Heart left ventricle (tissue), 16 donors: ENCODE data around the gene STEAP3. TPM values are rescaled to one million over a fixed set of nuclear protein-coding genes. Genes with fewer than 3 reads are reported as not detected.
A peak's percentile ranks its signal among the peaks of the same experiment; 100 is the strongest.

Source experiments
- ATAC-seq, 4 donors: fragments of 200-7000 bp; cut with Tn5 transposase; one replicate each; pipeline ENCODE4 v1.9.1; 2020 to 2022; ENCODE audit warnings: moderate library complexity in 4 of 4, mild to moderate bottlenecking in 3 of 4, moderate number of reproducible peaks in 1 of 4
- DNase-seq, 5 donors: peaks; one replicate each; pipeline ENCODE4 v3.0.0-alpha.2; 2020
- H3K27ac ChIP-seq, 12 donors: fragments of 200-600 bp; sonication (generic) in 4 of 12; one replicate each; pipeline versions ENCODE4 v1.5.0 to v1.8.0; 2016 to 2022; ENCODE audit warnings: mild to moderate bottlenecking in 2 of 12
- H3K27me3 ChIP-seq, 9 donors: fragments of 200-600 bp; sonication (generic) in 2 of 9; one replicate each; pipeline versions ENCODE4 v1.5.1 to v1.8.0; 2016 to 2022; ENCODE audit warnings: mild to moderate bottlenecking in 3 of 9
- H3K36me3 ChIP-seq, 9 donors: fragments of 200-600 bp; sonication (generic) in 2 of 9; one replicate each; pipeline versions ENCODE4 v1.5.0 to v1.8.0; 2018 to 2022; ENCODE audit warnings: mild to moderate bottlenecking in 2 of 9
- H3K4me1 ChIP-seq, 12 donors: fragments of 200-600 bp; sonication (generic) in 4 of 12; one replicate each; pipeline versions ENCODE4 v1.5.0 to v1.8.0; 2016 to 2022; ENCODE audit warnings: mild to moderate bottlenecking in 3 of 12
- H3K4me3 ChIP-seq, 12 donors: fragments of 200-600 bp; sonication (generic) in 4 of 12; one replicate each; pipeline versions ENCODE4 v1.5.0 to v1.8.0; 2017 to 2022; ENCODE audit warnings: mild to moderate bottlenecking in 9 of 12, moderate library complexity in 4 of 12
- H3K9me3 ChIP-seq, 12 donors: fragments of 200-600 bp; sonication (generic) in 4 of 12; one replicate each; pipeline versions ENCODE4 v1.5.0 to v1.8.0; 2016 to 2022; ENCODE audit warnings: mild to moderate bottlenecking in 1 of 12
- CTCF ChIP-seq, 12 donors: fragments of 200-600 bp; sonication (generic) in 4 of 12; IDR thresholded peaks; one replicate each; pipeline versions ENCODE4 v1.5.0 to v1.8.0; 2018 to 2022; ENCODE audit warnings: antibody characterized with exemption in 12 of 12, mild to moderate bottlenecking in 5 of 12
- POLR2A ChIP-seq, 2 donors: fragments of 450-650 bp; IDR thresholded peaks; one replicate each; pipeline ENCODE4 v1.6.1; 2017; ENCODE audit warnings: antibody characterized with exemption in 2 of 2, mild to moderate bottlenecking in 2 of 2, moderate library complexity in 2 of 2
- WGBS, 4 donors: extraction: QIAGEN DNeasy Blood & Tissue Kit in 2 of 4; methylation state at CpG; one replicate each; pipeline versions ENCODE4 v1.1.5 to v1.1.7; 2013 to 2018; 5-methylcytosine and 5-hydroxymethylcytosine counted together
- intact Hi-C, 10 donors: fragments of 100-400 bp; cut with DNase I; formaldehyde crosslinking; loops; one replicate each; pipeline versions ENCODE4 v1.11.1 to v1.14.2; 2022
- polyA plus RNA-seq, 2 donors: library from polyadenylated mRNA; stranded (reverse); fragments of 200-250 nt; gene quantifications; one replicate each; pipeline ENCODE4 v1.2.3, GENCODE V29; 2013
- total RNA-seq, 9 donors: library from RNA; depleted of rRNA in 2 of 9; stranded (reverse); fragments of >200 nt in 2 of 9; fragmentation: NEBNext Ultra II Directional in 3 of 9; extraction: Animal tissue kit (Norgen Biotek cat#: 25700) in 3 of 9; gene quantifications; one replicate each; pipeline versions ENCODE4 v1.1.0 to v1.2.4, GENCODE V29; 2016 to 2023
- donor health status: ischemic (EF 13 %, LVEDD 7.1; RV severe dilation, severe dysfunction).
- donor health status: healthy with polysubstance abuse.
- donor health status: DM: no; HTN: yes; CAD: no.
- donor health status: DM: no; HTN: no; CAD: no.
- donor health status: ischemic (EF 25% LVEDD 6.9; RV normal size, moderate dysfunction).
- donor health status: ischemic (EF 25% LVEDD 5.7; RV mildly dilated, moderate dysfunction).
- donor health status: healthy.
- donor health status: DM: yes; HTN: yes; CAD: no.
- donor health status: ischemic (EF 35%, LVEDD 5.7; RV mildly dilated, moderate dysfunction).
- donor health status: nonischemic (EF 11% LVEDD 7.7; RV severe dilation, severe dysfunction).
- donor health status: DM: yes; HTN: yes; CAD: no.
- donor health status: PGD.
- donor health status: ischemic (EF 29% LVEDD 5.4; RV normal size, mild dysfunction).
- donor health status: nonischemic (EF 23%, LVEDD 6.1; RV moderate dilation, normal function).

The STEAP3 gene
- total and polyA plus RNA-seq, 11 donors: 4.9 to 38.5 (median 11.1) TPM

- 56 to 65% (median 60%) methylated on average over 10 of the region's 10 CpGs for WGBS, 4 donors
- DNase-seq (peak; percentile 57 to 78 (median 75)), ATAC-seq (peak; percentile 62 to 85 (median 84))
- Histone ChIP-seq H3K27ac (peak overlapping the region in 8 of 12 donors; percentile 6 to 80 (median 32)), H3K9me3 (no peaks in the 10 kb centered on the region), H3K27me3 (no peaks in the 10 kb centered on the region), H3K4me3 (no peak overlapping the region), H3K36me3 (no peaks in the 10 kb centered on the region), H3K4me1 (peaks cover 0 to 24% (median 2%) of the 10 kb centered on the region in 12 donors)
- no peak for TF ChIP-seq POLR2A (IDR thresholded peaks at IDR 0.05)
- no peak for TF ChIP-seq CTCF (IDR thresholded peaks at IDR 0.05)
- intact Hi-C loops: no loop called here
These were observed 60.3 kb downstream of the STEAP3 start for GRCh38 chr2:119283873-119284331.

- Histone ChIP-seq H3K9me3 (no peaks in the 10 kb centered on the region), H3K27me3 (no peaks in the 10 kb centered on the region), H3K4me3 (no peak overlapping the region), H3K27ac (no peak overlapping the region), H3K36me3 (no peaks in the 10 kb centered on the region), H3K4me1 (peaks cover 0 to 25% (median 2%) of the 10 kb centered on the region in 12 donors)
- ATAC-seq: no peak
- 80 to 91% (median 87%) methylated on average over 7 to 8 of the region's 8 CpGs for WGBS, 4 donors
- intact Hi-C loops: loop anchor here in 1 of 10 donors (5.0 kb wide), 1 partner anchor 404 kb away; no protein-coding TSS in a partner anchor
- TF ChIP-seq POLR2A (IDR thresholded peaks at IDR 0.05) (no peak), CTCF (IDR thresholded peaks at IDR 0.05) (no peak)
- no peak for DNase-seq
These were observed 63.0 kb downstream of the STEAP3 start for GRCh38 chr2:119286661-119287060.

DNA sequence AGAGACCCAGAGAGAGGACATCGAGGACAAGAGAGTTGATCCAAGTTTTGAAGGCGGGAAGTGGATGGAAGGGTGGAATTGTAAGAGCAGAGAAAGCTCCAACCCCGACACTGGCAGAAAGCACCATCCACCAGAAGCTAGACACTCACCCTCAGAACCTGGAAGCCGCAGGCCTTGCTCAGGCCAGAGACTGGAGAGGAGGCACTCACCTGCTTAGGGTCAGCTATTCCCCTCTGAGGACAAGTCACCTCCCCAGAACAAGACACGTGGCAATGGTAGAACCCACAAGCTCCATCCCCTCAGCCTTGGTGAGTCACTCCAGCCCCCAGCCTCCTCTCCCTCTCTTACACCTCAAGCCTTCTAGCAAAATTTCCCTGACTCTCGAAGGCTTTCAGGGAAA, 64.9 kb downstream of the STEAP3 start:
- H3K9me3 ChIP-seq: no peaks in the 10 kb centered on the region
- TF ChIP-seq POLR2A (IDR thresholded peaks at IDR 0.05) (no peak), CTCF (IDR thresholded peaks at IDR 0.05) (no peak)
- 88 to 95% (median 91%) methylated on average over 6 of the region's 6 CpGs for WGBS, 4 donors
- no peak overlapping the region for H3K4me3 ChIP-seq
- peaks cover 0 to 18% (median 2%) of the 10 kb centered on the region in 12 donors for H3K4me1 ChIP-seq
- H3K36me3 ChIP-seq: no peaks in the 10 kb centered on the region
- DNase-seq (no peak), ATAC-seq (no peak)
- intact Hi-C loops: loop anchor here in 1 of 10 donors (5.0 kb wide), 1 partner anchor 406 kb away; no protein-coding TSS in a partner anchor
- H3K27ac ChIP-seq: no peak overlapping the region
- no peaks in the 10 kb centered on the region for H3K27me3 ChIP-seq

- Histone ChIP-seq H3K4me3 (no peak overlapping the region), H3K9me3 (no peaks in the 10 kb centered on the region), H3K27ac (no peak overlapping the region), H3K36me3 (no peaks in the 10 kb centered on the region), H3K4me1 (peaks cover 0 to 16% (median 6%) of the 10 kb centered on the region in 12 donors), H3K27me3 (no peaks in the 10 kb centered on the region)
- TF ChIP-seq POLR2A (IDR thresholded peaks at IDR 0.05): no peak
- no peak for TF ChIP-seq CTCF (IDR thresholded peaks at IDR 0.05)
- ATAC-seq: peak in 1 of 4 donors; percentile 49
- DNase-seq: no peak
- intact Hi-C loops: loop anchor here in 1 of 10 donors (5.0 kb wide), 1 partner anchor 407 kb away; no protein-coding TSS in a partner anchor
- WGBS, 4 donors: 69 to 86% (median 80%) methylated on average over 11 of the region's 11 CpGs
These were observed 65.5 kb downstream of the STEAP3 start for GRCh38 chr2:119289093-119289492.
